HL-60 (cell line): ENCODE results near the gene TULP1.

Experiments used
- DNase-seq, 2 experiments: peaks; one replicate each; pipeline ENCODE4 v3.0.0-alpha.2; 2010 to 2020; ENCODE audit warnings: low read depth in 1 of 2, low spot score in 1 of 2
- H3K27ac ChIP-seq: fragments of 250-450 bp; sonication (Bioruptor Pico); replicated peaks from 2 replicates; pipeline ENCODE4 v1.5.1; 2020; ENCODE audit warnings: mild to moderate bottlenecking, moderate library complexity
- H3K27me3 ChIP-seq: fragments of 250-450 bp; sonication (Bioruptor Pico); 2 replicates; pipeline ENCODE4 v1.5.1; 2021; ENCODE audit warnings: mild to moderate bottlenecking, moderate library complexity; ENCODE audit not compliant: insufficient read depth, poor library complexity, severe bottlenecking
- H3K4me3 ChIP-seq: replicated peaks from 2 replicates; pipeline ENCODE4 v1.5.1; 2011; ENCODE audit warnings: mild to moderate bottlenecking, control low read depth, low read length; ENCODE audit not compliant: insufficient read depth
- CTCF ChIP-seq: IDR thresholded peaks from one replicate; pipeline ENCODE4 v1.5.1; 2011; ENCODE audit warnings: low read length, control low read depth, inconsistent platforms; ENCODE audit not compliant: insufficient read depth
- GABPA ChIP-seq: IDR thresholded peaks from 2 replicates; pipeline ENCODE4 v1.6.1; 2012; ENCODE audit warnings: low read depth
- POLR2AphosphoS5 ChIP-seq: IDR thresholded peaks from 2 replicates; pipeline ENCODE4 v1.6.1; 2012; ENCODE audit warnings: low read depth
- REST ChIP-seq: IDR thresholded peaks from 2 replicates; pipeline ENCODE4 v1.6.1; 2012; ENCODE audit warnings: low read depth; ENCODE audit not compliant: insufficient replicate concordance
- SPI1 ChIP-seq: IDR thresholded peaks from 2 replicates; pipeline ENCODE4 v1.6.1; 2012; ENCODE audit warnings: low read depth, mild to moderate bottlenecking, borderline replicate concordance

TULP1 gene

GRCh38 chr6:35507221-35507620 is 5.5 kb downstream of the TULP1 start:
- H3K27me3 ChIP-seq = peaks cover 14% of the 10 kb centered on the region
- DNase-seq = no peak
- no peak for TF ChIP-seq SPI1

GRCh38 chr6:35506536-35506935 is 6.2 kb downstream of the TULP1 start:
- Histone ChIP-seq H3K27ac (no peak overlapping the region), H3K4me3 (no peak overlapping the region), H3K27me3 (peaks cover 13% of the 10 kb centered on the region)
- DNase-seq = no peak
- TF ChIP-seq POLR2AphosphoS5 (no peak), GABPA (no peak), REST (no peak), SPI1 (no peak), CTCF (no peak)

More at GRCh38 chr6:35507221-35507620, 5.5 kb downstream of the TULP1 start:
- no peak overlapping the region for H3K4me3 ChIP-seq
- H3K27ac ChIP-seq = no peak overlapping the region

- Histone ChIP-seq H3K27ac (no peak overlapping the region), H3K4me3 (no peak overlapping the region), H3K27me3 (peaks cover 8% of the 10 kb centered on the region)
- no peak for DNase-seq
- TF ChIP-seq SPI1 (no peak), CTCF (no peak), GABPA (no peak), REST (no peak), POLR2AphosphoS5 (no peak)
Measured at GRCh38 chr6:35505999-35506412, 6.7 kb downstream of the TULP1 start.

- Histone ChIP-seq H3K27me3 (peaks cover 4% of the 10 kb centered on the region), H3K27ac (no peak overlapping the region), H3K4me3 (no peak overlapping the region)
- DNase-seq = no peak
- TF ChIP-seq REST (no peak), POLR2AphosphoS5 (no peak), CTCF (no peak), GABPA (no peak), SPI1 (no peak)
Measured at GRCh38 chr6:35503534-35503933, 9.2 kb downstream of the TULP1 start.
